OCI-LY1 (cell line): Measurements from ENCODE around the gene ICAM2.

ENCODE experiments used
- CTCF ChIP-seq: fragments of 200-600 bp; sonication (generic), shearing (Covaris generic); IDR thresholded peaks from 2 replicates; pipeline ENCODE4 v1.5.1; 2017; ENCODE audit warnings: mild to moderate bottlenecking, antibody characterized with exemption, low read length, moderate library complexity, mixed read lengths
- EZH2 ChIP-seq: fragments of 200-600 bp; sonication (generic), shearing (Covaris generic); IDR thresholded peaks from 2 replicates; pipeline ENCODE4 v1.8.0; 2017; ENCODE audit warnings: borderline replicate concordance, mixed run types, mild to moderate bottlenecking, antibody characterized with exemption, low read length, moderate library complexity, mixed read lengths

GRCh38 chr17:63978272-63979200 lies 41.9 kb downstream of the ICAM2 start:
- no peak for TF ChIP-seq CTCF
- no peak for TF ChIP-seq EZH2
